Ovary (tissue), 9 donors: ENCODE measurements around the gene IFT80. TPM values are rescaled to one million over a fixed set of nuclear protein-coding genes. Genes with fewer than 3 reads are reported as not detected.
"Not testable (repeated sequence)": the region's sequence is repeated elsewhere in the genome, so short reads cannot be mapped to it uniquely, and the experiment has no call there.

ENCODE experiments used
- DNase-seq, 5 donors: peaks; one replicate each; pipeline ENCODE4 v3.0.0-alpha.2; 2019 to 2020
- H3K27ac ChIP-seq, 2 donors: fragments of 200-600 bp; one replicate each; pipeline versions ENCODE4 v1.5.1 to v1.8.0; 2019 to 2022
- H3K27me3 ChIP-seq: fragments of 200-600 bp; one replicate; pipeline ENCODE4 v1.8.0; 2022
- H3K36me3 ChIP-seq: fragments of 200-600 bp; sonication (generic); one replicate; pipeline ENCODE4 v1.5.1; 2019
- H3K4me1 ChIP-seq: one replicate; pipeline ENCODE4 v1.8.1; 2013; ENCODE audit warnings: mild to moderate bottlenecking, moderate library complexity; ENCODE audit not compliant: insufficient read depth
- H3K4me3 ChIP-seq: fragments of 200-600 bp; sonication (generic); one replicate; pipeline ENCODE4 v1.5.1; 2017
- H3K9me3 ChIP-seq, 2 donors: fragments of 200-600 bp in 1 of 2; sonication (generic) in 1 of 2; one replicate each; pipeline versions ENCODE4 v1.5.1 to v1.8.1; 2013 to 2019; ENCODE audit warnings: mild to moderate bottlenecking in 1 of 2, moderate library complexity in 1 of 2
- CTCF ChIP-seq, 3 donors: fragments of 450-650 bp in 2 of 3; fragments of 200-600 bp in 1 of 3; IDR thresholded peaks; one replicate each; pipeline versions ENCODE4 v1.5.1 to v1.8.0; 2016 to 2022; ENCODE audit warnings: antibody characterized with exemption in 3 of 3, mild to moderate bottlenecking in 1 of 3
- EP300 ChIP-seq: sonication (generic); formaldehyde crosslinking; IDR thresholded peaks from one replicate; pipeline ENCODE4 v1.6.1; 2017; ENCODE audit warnings: antibody characterized with exemption
- POLR2A ChIP-seq: fragments of 450-650 bp; IDR thresholded peaks from one replicate; pipeline ENCODE4 v1.6.1; 2017; ENCODE audit warnings: antibody characterized with exemption, mild to moderate bottlenecking, moderate library complexity
- WGBS, 3 donors: extraction: QIAGEN DNeasy Blood & Tissue Kit in 1 of 3; methylation state at CpG; one replicate each; pipeline versions ENCODE4 v1.1.5 to v1.1.7; 2013 to 2017; 5-methylcytosine and 5-hydroxymethylcytosine counted together
- intact Hi-C, 4 donors: fragments of 100-400 bp; cut with DNase I; formaldehyde crosslinking; loops; one replicate each; pipeline versions ENCODE4 v1.11.0 to v1.15.1; 2022 to 2023
- polyA plus RNA-seq, 2 donors: library from polyadenylated mRNA; stranded (reverse); fragments of 200-250 nt in 1 of 2; fragments of 350-450 nt in 1 of 2; fragmentation: Illumina TruSeq in 1 of 2; extraction: RNeasy Lipid Tissue Mini Kit (QIAGEN cat#74804) in 1 of 2; gene quantifications; one replicate each; pipeline ENCODE4 v1.2.3, GENCODE V29; 2013 to 2014
- total RNA-seq, 7 donors: library from RNA; depleted of rRNA in 2 of 7; stranded (reverse); fragments of >200 nt in 2 of 7; fragmentation: NEBNext Ultra II Directional in 3 of 7; extraction: Animal tissue kit (Norgen Biotek cat#: 25700) in 3 of 7; gene quantifications; one replicate each; pipeline versions ENCODE4 v1.1.0 to v1.2.4, GENCODE V29; 2016 to 2023
- donor health status: DM: no; HTN: no; CAD: no; lungs with moderate emphysema.
- donor health status: DM: no; HTN: no; CAD: no.
- donor health status: Bipolar disorder and iron deficiency.
- donor health status: DM: yes; HTN: yes; CAD: no.
- donor health status: DM: no; HTN: no; CAD: no.
- donor health status: DM: yes; HTN: yes; CAD: no.

IFT80 gene
- total and polyA plus RNA-seq, 9 donors = 16.8 to 39.6 (median 28.8) TPM

GRCh38 chr3:160368804-160369203, 30.2 kb downstream of the IFT80 start:
- no peak overlapping the region for H3K4me3 ChIP-seq
- H3K4me1 ChIP-seq = no peaks in the 10 kb centered on the region
- no peak for TF ChIP-seq EP300
- no peak for TF ChIP-seq CTCF (IDR thresholded peaks at IDR 0.05)
- no peak for TF ChIP-seq POLR2A
- H3K27me3 ChIP-seq = no peaks in the 10 kb centered on the region
- intact Hi-C loops = no loop called here
- 81 to 85% (median 84%) methylated on average over 2 of the region's 2 CpGs for WGBS, 3 donors
- DNase-seq = no peak
- no peak overlapping the region for H3K27ac ChIP-seq
- no peaks in the 10 kb centered on the region for H3K9me3 ChIP-seq
- H3K36me3 ChIP-seq = no peaks in the 10 kb centered on the region

- Histone ChIP-seq H3K4me1 (no peaks in the 10 kb centered on the region), H3K9me3 (no peaks in the 10 kb centered on the region), H3K27ac (no peak overlapping the region), H3K27me3 (no peaks in the 10 kb centered on the region), H3K36me3 (no peaks in the 10 kb centered on the region), H3K4me3 (no peak overlapping the region)
- TF ChIP-seq POLR2A (no peak), EP300 (no peak), CTCF (IDR thresholded peaks at IDR 0.05) (no peak)
- WGBS, 3 donors = 96 to 100% (median 97%) methylated on average over 1 of the region's 1 CpG
- no peak for DNase-seq
- intact Hi-C loops = no loop called here
Observed at GRCh38 chr3:160365869-160366522, 33.0 kb downstream of the IFT80 start.

- H3K27me3 ChIP-seq, H3K27ac ChIP-seq, H3K36me3 ChIP-seq, intact Hi-C loops, H3K9me3 ChIP-seq, DNase-seq, H3K4me3 ChIP-seq, H3K4me1 ChIP-seq: not testable (repeated sequence)
- 91 to 94% (median 93%) methylated on average over 2 of the region's 2 CpGs for WGBS, 3 donors
Observed at GRCh38 chr3:160362896-160363295, 36.1 kb downstream of the IFT80 start.

- TF ChIP-seq EP300 (no peak), POLR2A (no peak), CTCF (IDR thresholded peaks at IDR 0.05) (no peak)
- no peak overlapping the region for H3K27ac ChIP-seq
- H3K4me3 ChIP-seq = no peak overlapping the region
- no peaks in the 10 kb centered on the region for H3K36me3 ChIP-seq
- H3K4me1 ChIP-seq = no peaks in the 10 kb centered on the region
- H3K27me3 ChIP-seq = no peaks in the 10 kb centered on the region
- no peak for DNase-seq
- WGBS, 3 donors = 78 to 81% (median 80%) methylated on average over 4 of the region's 4 CpGs
- no peaks in the 10 kb centered on the region for H3K9me3 ChIP-seq
- intact Hi-C loops = no loop called here
Observed at GRCh38 chr3:160355826-160356225, 43.2 kb downstream of the IFT80 start.

GRCh38 chr3:160346511-160346910, 52.5 kb downstream of the IFT80 start:
- Histone ChIP-seq H3K4me1 (peaks cover 4% of the 10 kb centered on the region), H3K4me3 (no peak overlapping the region), H3K27me3 (no peaks in the 10 kb centered on the region), H3K9me3 (no peaks in the 10 kb centered on the region), H3K27ac (no peak overlapping the region), H3K36me3 (no peaks in the 10 kb centered on the region)
- WGBS, 3 donors = 7 to 21% (median 12%) methylated on average over 2 of the region's 2 CpGs
- no peak for TF ChIP-seq CTCF (IDR thresholded peaks at IDR 0.05)
- no peak for TF ChIP-seq POLR2A
- no peak for TF ChIP-seq EP300
- intact Hi-C loops = loop anchor here in 1 of 4 donors (5.0 kb wide), 1 partner anchor 184 kb away; no protein-coding TSS in a partner anchor
- DNase-seq = no peak
